Ovary (tissue), 3 donors: ENCODE data around the gene DNM1.

Experiments
- POLR2A ChIP-seq: fragments of 450-650 bp; IDR thresholded peaks from one replicate; pipeline ENCODE4 v1.6.1; 2017; ENCODE audit warnings: antibody characterized with exemption, mild to moderate bottlenecking, moderate library complexity
- TF ChIP-seq, protein P1 (sequence below), 3 donors: fragments of 450-650 bp in 2 of 3; fragments of 200-600 bp in 1 of 3; IDR thresholded peaks; one replicate each; pipeline versions ENCODE4 v1.5.1 to v1.8.0; 2016 to 2022; ENCODE audit warnings: antibody characterized with exemption in 3 of 3, mild to moderate bottlenecking in 1 of 3
- donor health status: DM: no; HTN: no; CAD: no.

DNA sequence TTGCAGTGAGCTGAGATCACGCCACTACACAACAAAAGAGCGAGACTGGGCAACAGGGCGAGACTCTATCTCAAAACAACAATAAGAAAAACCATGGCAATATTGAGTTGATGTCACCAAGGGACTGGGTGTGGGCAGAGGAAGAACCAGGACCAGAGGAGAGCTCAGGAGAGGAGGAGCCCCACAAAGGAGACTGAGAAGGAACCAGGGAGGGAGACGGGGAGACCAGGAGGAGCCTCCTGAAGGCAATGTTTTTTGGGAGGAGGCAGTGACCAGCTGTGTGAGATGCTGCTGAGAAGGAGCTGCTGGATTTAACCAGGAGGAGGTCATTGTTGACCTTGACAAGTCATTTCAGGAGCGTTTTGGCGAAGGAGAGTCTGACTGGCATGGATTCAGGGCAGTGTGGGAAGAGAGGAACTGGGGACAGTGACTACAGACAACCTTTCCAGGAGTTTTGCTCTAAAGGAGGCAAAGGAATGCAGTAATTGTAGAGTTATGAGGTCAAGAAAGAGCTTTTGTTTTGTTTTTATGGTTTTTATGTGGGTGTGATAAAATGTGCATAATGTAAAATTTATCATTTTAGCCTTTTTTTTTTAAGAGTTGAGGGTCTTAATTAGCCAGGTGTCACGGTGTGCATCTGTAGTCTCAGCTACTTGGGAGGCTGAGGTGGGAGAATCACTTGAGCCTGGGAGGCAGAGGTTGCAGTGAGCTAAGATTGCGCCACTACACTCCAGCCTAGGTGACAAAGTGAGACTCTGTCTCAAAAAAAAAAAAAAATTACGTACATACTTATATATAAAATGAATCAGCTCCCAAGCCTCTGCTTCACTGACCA lies 101.2 kb downstream of the DNM1 start:
- TF ChIP-seq, protein P1, sequence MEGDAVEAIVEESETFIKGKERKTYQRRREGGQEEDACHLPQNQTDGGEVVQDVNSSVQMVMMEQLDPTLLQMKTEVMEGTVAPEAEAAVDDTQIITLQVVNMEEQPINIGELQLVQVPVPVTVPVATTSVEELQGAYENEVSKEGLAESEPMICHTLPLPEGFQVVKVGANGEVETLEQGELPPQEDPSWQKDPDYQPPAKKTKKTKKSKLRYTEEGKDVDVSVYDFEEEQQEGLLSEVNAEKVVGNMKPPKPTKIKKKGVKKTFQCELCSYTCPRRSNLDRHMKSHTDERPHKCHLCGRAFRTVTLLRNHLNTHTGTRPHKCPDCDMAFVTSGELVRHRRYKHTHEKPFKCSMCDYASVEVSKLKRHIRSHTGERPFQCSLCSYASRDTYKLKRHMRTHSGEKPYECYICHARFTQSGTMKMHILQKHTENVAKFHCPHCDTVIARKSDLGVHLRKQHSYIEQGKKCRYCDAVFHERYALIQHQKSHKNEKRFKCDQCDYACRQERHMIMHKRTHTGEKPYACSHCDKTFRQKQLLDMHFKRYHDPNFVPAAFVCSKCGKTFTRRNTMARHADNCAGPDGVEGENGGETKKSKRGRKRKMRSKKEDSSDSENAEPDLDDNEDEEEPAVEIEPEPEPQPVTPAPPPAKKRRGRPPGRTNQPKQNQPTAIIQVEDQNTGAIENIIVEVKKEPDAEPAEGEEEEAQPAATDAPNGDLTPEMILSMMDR (IDR thresholded peaks at IDR 0.05), result no peak
- TF ChIP-seq POLR2A, result no peak
